HG03108 (cell line): Measurements from ENCODE around the gene UBQLN1.
"Not testable (repeated sequence)": the region's sequence is repeated elsewhere in the genome, so short reads cannot be mapped to it uniquely, and the experiment has no call there.

ENCODE experiments used
- ATAC-seq: cut with Tn5 transposase; IDR thresholded peaks from one replicate; pipeline ENCODE4 v1.9.1; 2021; ENCODE audit warnings: moderate library complexity; ENCODE audit not compliant: unreplicated experiment

Gene UBQLN1

DNA sequence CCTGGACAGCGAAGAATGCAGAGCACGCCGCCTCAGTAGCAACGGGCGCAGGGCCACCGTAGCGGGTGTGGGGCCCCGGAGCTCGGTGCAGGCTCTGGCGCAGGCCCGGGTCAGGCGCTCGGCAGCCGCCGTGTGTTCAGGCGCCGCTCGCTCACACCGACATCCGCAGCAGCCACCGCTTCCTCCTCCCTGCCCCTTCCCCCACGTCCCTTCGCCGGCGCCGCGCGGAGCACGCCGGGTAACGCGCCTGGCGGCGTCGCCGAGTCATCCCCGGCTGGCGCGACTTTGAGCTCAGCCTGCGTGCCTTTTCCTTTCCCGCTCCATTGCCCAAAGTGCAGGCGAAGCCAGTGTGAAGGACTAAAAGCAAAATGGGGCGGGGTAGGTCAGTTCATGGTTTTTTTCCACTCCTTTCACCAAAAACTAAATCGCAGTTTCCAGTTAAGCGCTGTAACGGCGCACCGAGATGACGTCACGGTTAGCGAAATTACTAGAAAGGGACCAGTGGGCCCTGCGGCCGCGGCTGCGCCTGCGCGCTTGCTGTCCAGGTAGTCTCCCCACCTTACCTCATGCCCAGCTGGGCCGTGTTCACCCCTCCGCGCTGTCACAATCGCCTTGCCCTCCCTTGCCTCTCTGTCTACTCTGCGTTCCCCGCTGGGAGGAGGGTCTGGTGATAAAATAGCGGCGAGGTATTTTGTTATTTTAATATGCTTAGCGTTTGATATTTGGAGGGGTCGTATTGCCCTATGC, at the start of gene UBQLN1:
UBQLN1 (minus strand) TSS at position 191 of the 747 bp plus-strand sequence. CDS start 279 bp downstream, outside the sequence.
- ATAC-seq, result peak; percentile 78

DNA sequence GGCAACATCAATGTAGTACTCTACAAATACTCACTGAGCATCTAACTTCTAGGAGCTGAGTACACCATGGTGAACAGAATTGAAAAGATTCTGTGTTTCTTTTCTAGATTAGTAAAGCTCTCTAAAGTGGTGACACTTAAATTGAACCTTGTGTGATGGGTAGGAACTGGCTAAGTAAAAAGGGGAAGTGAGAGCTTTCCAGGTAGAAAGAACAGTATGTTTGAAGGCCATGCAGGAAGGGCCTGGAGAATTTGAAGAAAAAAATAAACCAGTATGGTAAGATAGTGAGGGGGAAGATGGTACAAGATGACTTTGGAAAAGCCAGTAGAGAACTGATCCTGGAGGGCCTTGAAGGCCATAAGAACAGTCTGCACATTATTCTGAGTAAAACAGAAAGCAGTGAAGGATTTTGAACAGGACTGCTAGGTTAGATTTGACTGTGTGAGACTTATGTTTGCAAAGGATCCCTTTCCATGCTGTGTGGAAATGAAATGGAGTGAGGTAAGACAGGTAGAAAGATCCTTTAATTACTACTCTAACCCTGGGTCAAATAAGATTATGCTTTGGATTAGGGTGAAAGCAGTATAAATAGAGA, 46.7 kb upstream of the UBQLN1 start:
- peak; percentile 68 for ATAC-seq

DNA sequence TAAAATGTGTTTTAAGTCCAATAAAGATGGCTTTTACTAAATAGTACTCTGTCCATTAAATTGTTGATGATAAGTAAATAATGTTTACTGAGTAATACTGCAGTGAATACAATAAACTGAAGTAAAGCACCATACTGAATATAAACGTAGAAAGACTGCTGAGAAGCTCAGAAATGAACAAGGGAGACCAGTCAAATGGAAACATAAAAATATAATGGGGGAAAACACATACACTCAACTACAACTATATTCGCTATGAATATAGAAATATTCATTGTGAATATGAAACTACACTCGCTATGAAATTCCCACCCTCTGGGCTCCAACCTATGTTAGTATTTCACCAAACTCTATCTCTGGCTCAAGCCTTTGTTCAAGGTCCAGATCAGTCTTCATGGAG, 41.9 kb upstream of the UBQLN1 start:
- no peak for ATAC-seq

DNA sequence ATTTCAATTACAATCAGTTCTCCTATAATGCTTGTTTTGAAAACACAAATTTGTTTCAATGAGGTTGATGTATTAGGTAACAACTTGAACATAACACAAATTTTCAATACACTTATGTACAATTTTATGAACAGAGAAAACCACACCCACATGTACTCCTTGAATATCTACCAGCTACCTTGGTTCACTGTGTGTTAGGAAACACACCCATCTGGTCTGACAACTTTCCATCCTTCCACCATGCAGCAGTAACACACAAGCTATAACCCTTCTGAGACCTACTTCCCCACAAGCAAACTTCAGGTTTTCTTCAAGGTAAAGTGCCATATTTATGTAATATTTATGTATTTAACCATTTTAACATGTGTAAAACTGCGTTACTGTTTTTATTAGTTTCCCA, 36.4 kb upstream of the UBQLN1 start:
- ATAC-seq, result no peak

DNA sequence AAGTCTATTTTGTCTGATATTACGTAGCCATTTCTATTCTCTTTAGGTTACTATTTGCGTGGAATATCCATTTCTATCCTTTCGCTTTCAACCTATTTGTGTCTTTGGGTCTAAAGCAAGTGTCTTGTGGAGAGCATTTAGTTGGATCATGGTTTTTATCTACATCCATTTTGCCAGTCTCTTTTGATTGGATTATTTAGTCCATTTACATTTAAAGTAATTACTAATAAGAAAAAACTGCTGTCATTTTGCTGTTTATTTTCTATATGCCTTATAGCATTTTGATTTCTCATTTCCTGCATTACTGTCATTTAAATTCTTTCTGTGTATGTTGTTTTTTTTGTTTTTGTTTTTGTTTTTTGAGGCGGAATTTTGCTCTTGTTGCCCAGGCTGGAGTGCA, 26.0 kb upstream of the UBQLN1 start:
- no peak for ATAC-seq

DNA sequence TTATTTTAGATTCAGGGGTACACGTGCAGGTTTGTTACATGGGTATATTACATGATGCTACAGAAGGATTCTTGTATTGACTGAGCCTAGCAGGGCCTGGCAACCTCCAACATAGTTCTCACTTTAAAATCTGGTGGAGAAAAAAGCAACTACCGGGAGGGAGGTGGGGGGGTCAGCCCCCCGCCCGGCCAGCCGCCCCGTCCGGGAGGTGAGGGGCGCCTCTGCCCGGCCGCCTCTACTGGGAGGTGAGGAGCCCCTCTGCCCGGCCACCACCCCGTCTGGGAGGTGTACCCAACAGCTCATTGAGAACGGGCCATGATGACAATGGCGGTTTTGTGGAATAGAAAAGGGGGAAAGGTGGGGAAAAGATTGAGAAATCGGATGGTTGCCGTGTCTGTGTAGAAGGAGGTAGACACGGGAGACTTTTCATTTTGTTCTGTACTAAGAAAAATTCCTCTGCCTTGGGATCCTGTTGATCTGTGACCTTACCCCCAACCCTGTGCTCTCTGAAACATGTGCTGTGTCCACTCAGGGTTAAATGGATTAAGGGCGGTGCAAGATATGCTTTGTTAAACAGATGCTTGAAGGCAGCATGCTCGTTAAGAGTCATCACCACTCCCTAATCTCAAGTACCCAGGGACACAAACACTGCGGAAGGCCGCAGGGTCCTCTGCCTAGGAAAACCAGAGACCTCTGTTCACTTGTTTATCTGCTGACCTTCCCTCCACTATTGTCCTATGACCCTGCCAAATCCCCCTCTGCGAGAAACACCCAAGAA, 21.0 kb upstream of the UBQLN1 start:
- ATAC-seq, result not testable (repeated sequence)

DNA sequence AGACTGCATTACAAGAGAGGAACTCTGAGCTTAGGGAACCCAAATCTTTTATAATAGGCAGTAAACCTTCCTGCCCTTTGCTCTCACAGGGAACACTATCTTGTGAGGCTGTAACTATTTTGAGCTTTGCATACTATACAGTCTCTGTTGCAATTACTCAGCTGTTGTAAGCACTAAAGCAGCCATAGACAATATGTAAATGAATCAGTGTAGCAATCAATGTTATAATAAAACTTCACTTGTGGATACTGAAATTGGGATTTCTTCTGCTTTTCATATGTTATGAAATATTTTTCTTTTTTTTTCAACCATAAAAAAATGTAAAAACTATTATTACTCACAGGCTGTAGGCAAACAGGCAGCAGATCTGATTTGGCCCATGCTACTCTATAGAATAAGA, 16.7 kb upstream of the UBQLN1 start:
- ATAC-seq, result no peak

DNA sequence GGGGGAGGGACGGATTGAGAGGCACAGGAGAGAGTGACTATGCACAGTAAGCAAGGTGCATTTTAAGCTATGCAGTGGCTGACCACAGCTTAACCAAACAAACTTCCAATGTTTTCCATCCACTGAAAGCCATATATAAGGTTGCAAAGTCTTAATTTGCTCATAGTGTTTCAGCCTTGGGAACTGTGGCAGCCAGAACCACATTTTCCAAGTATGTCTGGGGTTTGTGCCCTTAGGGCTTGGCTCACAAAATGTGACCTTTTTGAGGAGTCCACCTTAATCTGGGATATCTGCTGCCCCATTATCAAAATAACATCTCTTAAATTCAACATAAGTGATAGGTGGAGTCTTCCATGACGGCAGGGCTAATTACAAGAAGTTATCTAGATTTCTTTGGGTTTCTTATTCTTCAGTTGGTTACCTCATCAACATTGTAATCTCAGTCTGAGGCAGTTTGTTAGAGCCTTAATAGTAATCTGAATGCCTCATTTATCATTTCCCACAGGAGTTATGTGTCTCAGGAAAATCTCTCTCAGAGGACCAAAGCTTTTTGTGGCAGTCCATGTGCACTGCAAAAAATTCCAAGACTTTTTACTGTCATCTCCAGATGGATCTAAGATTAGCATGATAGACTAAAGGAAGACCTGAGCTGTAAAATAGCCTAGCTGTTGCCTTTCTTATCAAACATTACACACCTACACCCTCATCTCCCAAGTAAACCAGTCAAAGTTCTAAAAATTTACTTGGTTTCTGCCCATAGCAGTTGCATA, 15.2 kb upstream of the UBQLN1 start:
- no peak for ATAC-seq

DNA sequence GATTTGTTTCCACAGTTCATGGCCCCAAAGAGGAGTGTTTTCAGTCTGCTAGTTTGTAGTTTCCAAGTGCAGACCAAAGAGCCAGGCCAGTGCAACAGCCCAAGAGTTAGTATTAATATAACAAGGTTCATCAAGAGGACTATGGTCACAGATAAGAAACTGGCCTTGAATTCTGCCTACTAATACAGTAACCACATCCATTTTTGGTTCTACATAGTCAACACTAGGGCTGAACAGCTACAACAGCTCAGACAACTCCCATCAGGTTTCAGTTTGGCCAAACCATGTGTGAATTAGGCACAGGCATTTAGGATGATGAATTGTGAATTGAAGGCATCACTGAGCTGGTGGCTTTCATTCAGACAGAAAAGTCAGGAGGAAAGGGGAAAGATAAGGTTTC, 13.8 kb upstream of the UBQLN1 start:
- no peak for ATAC-seq

DNA sequence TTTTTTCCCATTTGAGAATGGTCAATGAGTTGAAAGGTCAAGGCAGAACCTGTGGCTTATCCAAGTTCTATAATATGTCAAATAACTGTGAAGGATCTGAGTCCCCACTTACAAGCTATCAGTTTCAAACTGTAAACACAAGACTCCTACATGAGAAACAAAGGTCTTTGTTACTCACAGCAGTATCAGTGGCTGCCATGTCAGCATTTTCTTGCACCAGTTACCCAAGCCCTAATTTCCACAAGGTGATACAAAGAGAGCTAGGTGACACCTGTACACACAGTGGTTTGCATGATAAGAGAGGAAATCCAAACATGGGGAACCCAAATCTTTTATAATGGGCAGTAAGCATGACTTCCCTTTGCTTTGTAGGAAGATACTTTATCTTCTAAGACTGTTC, 8.0 kb upstream of the UBQLN1 start:
- no peak for ATAC-seq

DNA sequence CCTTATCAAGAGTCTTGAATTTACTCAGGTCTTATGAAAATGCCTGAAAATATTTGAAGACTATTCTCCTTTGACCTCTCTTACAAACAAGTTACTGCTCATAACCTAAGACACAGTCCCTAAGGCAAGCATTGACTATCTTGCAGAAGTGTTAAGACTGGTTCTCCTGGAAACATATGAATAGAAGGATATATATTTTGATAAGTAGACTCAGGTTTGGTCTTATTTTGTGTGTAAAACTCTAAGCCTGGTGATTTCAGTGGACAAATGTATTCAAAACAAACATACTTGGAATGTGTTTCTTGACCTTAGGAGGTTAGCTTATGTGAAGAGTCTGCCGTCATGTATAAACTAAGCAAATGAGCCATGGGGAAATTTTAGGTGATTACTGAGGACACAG, 7.5 kb upstream of the UBQLN1 start:
- ATAC-seq, result no peak

DNA sequence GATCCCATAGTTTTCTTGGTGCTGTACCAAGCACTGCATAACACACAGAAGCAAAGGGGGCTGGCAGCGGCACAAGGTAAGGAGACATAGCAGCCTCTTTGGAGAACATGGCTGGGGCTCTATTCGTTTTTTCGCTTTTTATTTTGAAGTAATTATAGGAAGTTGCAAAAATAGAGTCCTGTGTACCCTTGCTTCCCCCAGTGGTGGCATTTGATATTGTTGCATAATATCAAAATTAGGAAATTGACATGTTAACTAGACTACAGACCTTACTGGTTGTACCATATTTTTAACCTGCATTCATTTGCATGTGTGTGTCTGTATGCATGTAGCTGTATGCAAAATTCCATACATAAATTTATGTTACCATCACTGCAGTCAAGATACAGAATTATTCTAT, 6.6 kb upstream of the UBQLN1 start:
- no peak for ATAC-seq

DNA sequence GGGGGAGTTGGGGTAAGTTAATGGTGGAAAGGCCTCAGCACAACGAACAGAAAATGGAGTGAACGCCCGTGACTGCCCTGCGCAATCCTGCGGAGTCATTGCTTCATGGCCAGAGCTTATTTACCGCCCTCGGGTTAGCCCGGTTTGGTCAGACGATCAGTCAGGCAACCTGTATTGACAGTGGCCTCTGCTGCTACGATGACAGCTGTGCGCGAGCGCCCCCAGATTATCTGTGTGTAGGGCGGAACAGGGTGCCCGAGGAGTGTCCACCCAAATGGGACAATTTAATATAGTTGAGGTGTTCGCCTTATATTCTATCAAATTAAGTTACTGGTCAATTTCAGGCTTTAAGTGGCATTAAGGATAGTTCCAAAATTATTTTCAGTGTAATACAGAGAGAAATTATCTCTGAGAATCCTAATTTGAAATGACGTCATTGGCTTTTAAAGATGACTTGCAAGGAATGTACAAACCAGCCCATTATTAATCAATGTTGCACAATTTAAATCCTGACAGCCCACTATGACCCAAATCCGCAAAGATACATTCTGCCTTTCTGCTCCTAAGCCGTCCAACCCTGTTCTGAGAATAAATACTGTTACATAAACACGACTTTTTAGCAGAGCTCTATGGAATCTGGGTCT, 879 bp upstream of the UBQLN1 start:
- ATAC-seq, result peak; percentile 51

DNA sequence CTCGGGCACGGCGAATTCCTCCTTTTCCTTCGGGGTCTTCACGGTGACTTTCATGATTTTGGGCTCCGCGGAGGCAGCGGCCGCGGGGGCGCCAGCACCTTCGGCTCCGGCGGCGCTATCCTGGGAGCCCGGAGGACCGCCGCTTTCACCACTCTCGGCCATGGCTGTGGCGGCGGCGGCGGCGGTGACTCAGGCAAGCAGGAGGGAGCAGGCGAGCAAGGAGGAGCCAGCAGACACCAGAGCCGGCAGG, 315 bp downstream of the UBQLN1 start:
- ATAC-seq, result peak; percentile 34

DNA sequence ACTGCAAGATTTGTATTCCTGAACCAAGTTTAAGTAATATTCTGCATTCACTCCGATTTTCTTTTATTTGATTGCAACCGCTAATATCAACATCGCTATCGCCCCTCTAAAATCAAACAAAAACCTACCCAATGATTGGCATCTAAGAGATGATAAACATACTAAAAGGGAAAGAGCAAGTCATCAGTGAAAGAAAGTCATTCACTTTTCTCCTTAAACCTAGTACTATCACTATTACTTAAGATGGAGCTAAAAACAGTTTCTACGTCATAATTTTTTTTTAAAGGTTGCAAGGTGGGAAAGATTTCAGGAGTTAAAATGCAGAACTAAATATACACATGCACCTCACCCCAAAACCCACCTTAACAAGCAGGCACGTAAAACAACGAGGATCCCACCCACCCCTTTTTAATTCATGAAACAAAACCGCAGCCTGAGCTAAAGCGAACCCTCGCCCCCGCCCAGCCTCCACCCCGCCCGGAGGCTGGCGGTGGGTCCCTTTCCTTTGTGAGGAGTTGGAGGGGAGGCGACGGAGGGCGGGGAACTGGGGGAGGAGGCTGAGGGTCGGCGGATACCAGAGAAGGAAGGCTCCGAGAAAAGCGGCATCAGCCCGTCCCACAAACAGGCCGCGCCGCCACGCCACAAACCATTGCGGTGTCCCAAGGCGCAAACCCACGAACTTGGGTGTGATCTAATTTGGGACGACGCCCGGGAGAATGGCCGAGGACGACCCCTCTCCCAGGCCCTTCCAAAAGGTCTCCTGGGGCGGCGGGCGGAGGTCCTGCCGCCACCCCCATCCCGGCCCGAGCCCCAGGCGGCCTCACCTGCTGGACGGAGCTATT, 861 bp downstream of the UBQLN1 start:
- ATAC-seq, result peak; percentile 9

DNA sequence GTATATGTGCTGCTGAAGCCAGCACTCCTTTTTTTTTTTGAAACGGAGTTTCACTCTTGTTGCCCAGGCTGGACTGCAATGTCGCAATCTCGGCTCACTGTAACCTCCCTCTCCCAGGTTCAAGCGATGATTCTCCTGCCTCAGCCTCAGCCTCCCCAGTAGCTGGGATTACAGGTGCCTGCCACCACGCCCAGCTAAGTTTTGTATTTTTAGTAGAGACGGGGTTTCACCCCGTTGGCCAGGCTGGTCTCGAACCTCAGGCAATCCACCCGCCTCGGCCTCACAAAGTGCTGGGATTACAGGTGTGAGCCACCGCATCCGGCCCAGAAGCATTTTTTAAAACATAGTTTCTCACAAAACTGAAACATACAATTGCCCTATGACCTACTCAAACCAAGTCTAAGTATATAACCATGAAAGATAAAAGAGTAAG, 2.5 kb downstream of the UBQLN1 start:
- ATAC-seq, result not testable (repeated sequence)

DNA sequence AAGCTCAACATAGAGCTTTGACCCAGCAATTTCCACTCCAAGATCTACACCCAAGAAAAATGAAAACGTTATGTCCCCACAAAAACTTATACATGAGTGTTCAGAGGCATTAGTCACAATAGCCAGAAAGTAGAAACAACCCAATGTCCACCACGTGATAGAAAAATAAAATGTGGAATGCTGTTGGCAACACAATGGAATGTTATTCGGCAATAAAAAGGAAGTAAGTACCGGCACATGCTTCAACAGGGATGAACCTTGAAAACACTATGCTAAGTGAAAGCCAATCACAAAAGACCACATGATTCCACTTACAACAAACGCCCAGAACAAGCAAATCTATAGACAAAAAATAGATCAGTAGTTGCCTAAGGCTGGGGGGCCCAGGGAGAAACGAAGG, 6.0 kb downstream of the UBQLN1 start:
- ATAC-seq, result no peak

DNA sequence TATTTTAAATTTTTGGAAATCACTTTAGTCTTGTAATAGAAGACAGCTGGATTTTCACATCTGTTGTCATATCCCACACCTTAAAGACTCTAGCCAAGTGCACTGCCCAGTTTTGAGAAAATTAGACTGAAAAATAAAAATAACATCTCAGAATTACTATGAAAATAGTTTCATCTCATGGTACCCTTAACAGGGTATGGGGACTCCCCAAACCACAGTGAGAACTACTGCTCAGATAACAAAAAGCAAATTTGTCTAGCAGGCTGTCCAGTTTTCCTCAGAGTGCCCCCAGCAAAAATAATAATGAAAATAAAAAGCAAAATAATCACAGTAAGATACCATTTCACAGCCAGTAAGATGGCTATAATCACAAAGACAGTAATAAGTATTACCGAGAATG, 6.5 kb downstream of the UBQLN1 start:
- no peak for ATAC-seq

DNA sequence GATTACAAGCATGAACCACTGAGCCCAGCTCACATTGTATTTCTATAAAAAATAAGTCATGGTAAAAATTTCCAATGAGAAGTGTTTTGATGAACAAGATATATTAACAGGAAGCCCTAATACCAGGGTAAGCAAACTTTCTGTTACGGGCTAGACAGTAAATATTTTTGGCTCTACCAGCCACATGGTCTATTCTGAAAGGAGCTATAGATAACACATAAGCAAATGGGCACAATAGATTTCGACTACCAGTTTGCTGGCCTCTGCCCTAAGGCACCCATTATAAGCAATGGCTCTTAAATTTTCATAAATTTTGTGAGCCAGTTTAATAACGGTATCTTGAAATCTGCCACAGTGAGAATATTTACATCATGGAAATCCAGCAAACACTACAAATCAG, 8.1 kb downstream of the UBQLN1 start:
- peak; percentile 51 for ATAC-seq

DNA sequence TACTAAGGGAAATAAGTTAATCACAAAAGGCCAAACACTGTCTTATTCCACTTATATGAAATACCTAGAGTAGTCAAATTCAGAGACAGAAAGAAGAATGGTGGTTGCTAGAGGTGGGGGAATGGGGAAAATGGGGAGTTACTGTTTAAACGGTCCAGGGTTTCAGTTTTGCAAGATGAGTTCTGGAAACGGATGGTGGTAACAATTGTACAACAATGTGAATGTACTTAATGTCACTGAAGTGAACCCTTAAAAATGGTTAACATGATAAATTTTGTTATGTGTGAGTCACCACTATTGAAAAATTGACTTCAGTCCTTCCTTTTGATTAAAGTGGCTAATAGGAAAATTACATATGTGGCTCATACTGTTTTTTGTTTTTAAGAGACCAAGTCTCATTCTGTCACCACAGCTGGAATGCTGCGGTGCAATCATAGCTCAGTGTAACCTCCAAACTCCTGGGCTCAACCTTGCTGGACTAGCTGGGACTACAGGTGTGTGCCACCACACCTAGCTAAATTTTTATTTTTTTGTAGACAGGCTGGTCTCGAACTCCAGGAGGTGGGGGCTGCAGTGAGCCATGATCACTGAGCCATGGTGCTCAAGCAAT, 8.7 kb downstream of the UBQLN1 start:
- ATAC-seq, result peak; percentile 39
